ENCODE measurements around the gene FCGR3A.
"Not testable (repeated sequence)": the region's sequence is repeated elsewhere in the genome, so short reads cannot be mapped to it uniquely, and the experiment has no call there.

The FCGR3A gene

GRCh38 chr1:161556143-161556542 lies 6.5 kb upstream of the FCGR3A start:
- DNase-seq, result not testable (repeated sequence)

GRCh38 chr1:161554815-161555417 lies 5.3 kb upstream of the FCGR3A start:
- not testable (repeated sequence) for DNase-seq

GRCh38 chr1:161554340-161554739 lies 4.7 kb upstream of the FCGR3A start:
- DNase-seq, result not testable (repeated sequence)

GRCh38 chr1:161553631-161554030 lies 4.0 kb upstream of the FCGR3A start:
- DNase-seq, result not testable (repeated sequence)

- not testable (repeated sequence) for DNase-seq
Measured at GRCh38 chr1:161550942-161551341, 1.3 kb upstream of the FCGR3A start.

- not testable (repeated sequence) for DNase-seq
Measured at GRCh38 chr1:161548749-161549406, 740 bp downstream of the FCGR3A start.

- DNase-seq, result not testable (repeated sequence)
Measured at GRCh38 chr1:161547995-161548741, 1.4 kb downstream of the FCGR3A start.

GRCh38 chr1:161545005-161545731 lies 4.5 kb downstream of the FCGR3A start:
- DNase-seq, result not testable (repeated sequence)

GRCh38 chr1:161543125-161543524 lies 6.5 kb downstream of the FCGR3A start:
- DNase-seq, result not testable (repeated sequence)

GRCh38 chr1:161542091-161542559 lies 7.5 kb downstream of the FCGR3A start:
- DNase-seq, result not testable (repeated sequence)

- not testable (repeated sequence) for DNase-seq
Measured at GRCh38 chr1:161540570-161540960, 9.1 kb downstream of the FCGR3A start.

GRCh38 chr1:161539731-161540569 lies 9.7 kb downstream of the FCGR3A start:
- peak; percentile 69 to 83 for DNase-seq

GRCh38 chr1:161538925-161539479 lies 10.6 kb downstream of the FCGR3A start:
- not testable (repeated sequence) for DNase-seq

GRCh38 chr1:161537068-161537669 lies 12.4 kb downstream of the FCGR3A start:
- DNase-seq, result not testable (repeated sequence)

- DNase-seq, result not testable (repeated sequence)
Measured at GRCh38 chr1:161532644-161533567, 16.7 kb downstream of the FCGR3A start.

- no peak for DNase-seq
Measured at GRCh38 chr1:161531986-161532643, 17.5 kb downstream of the FCGR3A start.

GRCh38 chr1:161530671-161531641 lies 18.7 kb downstream of the FCGR3A start:
- DNase-seq, result peak; percentile 89

- DNase-seq, result peak; percentile 23 to 37
Measured at GRCh38 chr1:161530158-161530557, 19.5 kb downstream of the FCGR3A start.
